Uterus (tissue), 4 donors: ENCODE measurements around the gene RALA. TPM values are rescaled to one million over a fixed set of nuclear protein-coding genes. Genes with fewer than 3 reads are reported as not detected.
A peak's percentile ranks its signal among the peaks of the same experiment; 100 is the strongest.

Experiments used
- DNase-seq, 2 donors: peaks; one replicate each; pipeline ENCODE4 v3.0.0-alpha.2; 2019 to 2020
- H3K27ac ChIP-seq, 2 donors: fragments of 200-600 bp; sonication (generic); 1 replicate in 1 of 2; 2 replicates in 1 of 2; pipeline ENCODE4 v1.5.1; 2016 to 2018
- H3K27me3 ChIP-seq, 2 donors: fragments of 200-600 bp; sonication (generic); one replicate each; pipeline ENCODE4 v1.5.1; 2018 to 2019; ENCODE audit warnings: control low read depth in 1 of 2
- H3K36me3 ChIP-seq, 2 donors: fragments of 200-600 bp; sonication (generic); one replicate each; pipeline ENCODE4 v1.5.1; 2019; ENCODE audit warnings: control low read depth in 1 of 2
- H3K4me1 ChIP-seq, 2 donors: fragments of 200-600 bp; sonication (generic); one replicate each; pipeline ENCODE4 v1.5.1; 2018 to 2019; ENCODE audit warnings: control low read depth in 1 of 2
- H3K4me3 ChIP-seq, 2 donors: fragments of 200-600 bp; sonication (generic); 1 replicate in 1 of 2; 2 replicates in 1 of 2; pipeline ENCODE4 v1.5.1; 2018 to 2019; ENCODE audit warnings: mild to moderate bottlenecking in 1 of 2
- H3K9me3 ChIP-seq, 2 donors: fragments of 200-600 bp; sonication (generic); one replicate each; pipeline ENCODE4 v1.5.1; 2019; ENCODE audit warnings: control low read depth in 1 of 2
- CTCF ChIP-seq, 4 experiments: fragments of 200-600 bp in 2 of 4; fragments of 450-650 bp in 2 of 4; sonication (generic) in 2 of 4; IDR thresholded peaks; one replicate each; pipeline ENCODE4 v1.5.1; 2016 to 2019; ENCODE audit warnings: antibody characterized with exemption in 4 of 4, mild to moderate bottlenecking in 2 of 4, moderate library complexity in 1 of 4
- POLR2A ChIP-seq, 2 donors: fragments of 450-650 bp; IDR thresholded peaks; one replicate each; pipeline ENCODE4 v1.6.1; 2016; ENCODE audit warnings: antibody characterized with exemption in 2 of 2, mild to moderate bottlenecking in 1 of 2, moderate library complexity in 1 of 2
- intact Hi-C: fragments of 100-400 bp; cut with DNase I; formaldehyde crosslinking; loops from one replicate; pipeline ENCODE4 v1.15.1; 2023; ENCODE audit warnings: low total_unique reads
- total RNA-seq, 4 donors: library from RNA; depleted of rRNA in 3 of 4; stranded (reverse); fragments of >200 nt in 3 of 4; gene quantifications; one replicate each; pipeline versions ENCODE4 v1.1.0 to v1.2.4, GENCODE V29; 2014 to 2023
- donor health status: DM: yes; HTN: yes; CAD: no.

The RALA gene
- total RNA-seq, 4 donors from 2014 or later = 7.4 to 31.1 (median 17.6) TPM

GRCh38 chr7:39721345-39721744 lies 98.0 kb downstream of the RALA start:
- no peaks in the 10 kb centered on the region for H3K4me1 ChIP-seq
- no peak overlapping the region for H3K4me3 ChIP-seq
- H3K36me3 ChIP-seq = no peaks in the 10 kb centered on the region
- no peak for DNase-seq
- TF ChIP-seq CTCF (IDR thresholded peaks at IDR 0.05) (no peak), POLR2A (IDR thresholded peaks at IDR 0.05) (no peak)
- H3K27me3 ChIP-seq = no peaks in the 10 kb centered on the region
- H3K27ac ChIP-seq = no peak overlapping the region
- intact Hi-C loops = no loop called here
- no peaks in the 10 kb centered on the region for H3K9me3 ChIP-seq

GRCh38 chr7:39721919-39722597 lies 98.7 kb downstream of the RALA start:
- no peaks in the 10 kb centered on the region for H3K4me1 ChIP-seq
- intact Hi-C loops = no loop called here
- H3K27me3 ChIP-seq = no peaks in the 10 kb centered on the region
- no peak for DNase-seq
- TF ChIP-seq POLR2A (IDR thresholded peaks at IDR 0.05) (no peak), CTCF (IDR thresholded peaks at IDR 0.05) (no peak)
- H3K4me3 ChIP-seq = no peak overlapping the region
- H3K27ac ChIP-seq = no peak overlapping the region
- H3K9me3 ChIP-seq = no peaks in the 10 kb centered on the region
- no peaks in the 10 kb centered on the region for H3K36me3 ChIP-seq

GRCh38 chr7:39727231-39728012 lies 104.0 kb downstream of the RALA start:
- no peak overlapping the region for H3K27ac ChIP-seq
- H3K4me1 ChIP-seq = no peaks in the 10 kb centered on the region
- intact Hi-C loops = no loop called here
- H3K9me3 ChIP-seq = no peaks in the 10 kb centered on the region
- H3K36me3 ChIP-seq = no peaks in the 10 kb centered on the region
- H3K27me3 ChIP-seq = no peaks in the 10 kb centered on the region
- TF ChIP-seq CTCF (IDR thresholded peaks at IDR 0.05) = no peak
- TF ChIP-seq POLR2A (IDR thresholded peaks at IDR 0.05) = no peak
- no peak overlapping the region for H3K4me3 ChIP-seq
- no peak for DNase-seq

GRCh38 chr7:39732837-39733804 lies 109.7 kb downstream of the RALA start:
- peak overlapping the region; percentile 81 to 84 for H3K27ac ChIP-seq
- peak overlapping the region; percentile 47 to 52 for H3K4me3 ChIP-seq
- peak in 1 of 2 donors; percentile 25 for TF ChIP-seq POLR2A (IDR thresholded peaks at IDR 0.05)
- TF ChIP-seq CTCF (IDR thresholded peaks at IDR 0.05) = no peak
- H3K4me1 ChIP-seq = no peaks in the 10 kb centered on the region
- DNase-seq = peak; percentile 94 to 95
- no peaks in the 10 kb centered on the region for H3K27me3 ChIP-seq
- no peaks in the 10 kb centered on the region for H3K9me3 ChIP-seq
- intact Hi-C loops = no loop called here
- no peaks in the 10 kb centered on the region for H3K36me3 ChIP-seq
